Mammary epithelial cell (primary cell): ENCODE data around the gene DAB2.

Experiments
- EZH2 ChIP-seq: IDR thresholded peaks from 2 replicates; pipeline ENCODE4 v1.6.1; 2012; ENCODE audit warnings: low read length, inconsistent platforms, borderline replicate concordance
- TF ChIP-seq, protein P1 (sequence below), 2 donors: IDR thresholded peaks in 1 of 2; conservative IDR thresholded peaks in 1 of 2; 2 replicates each; pipeline ENCODE4 v1.5.1; 2011 to 2012; ENCODE audit warnings: inconsistent platforms in 2 of 2, low read length in 2 of 2, mild to moderate bottlenecking in 2 of 2, control low read depth in 1 of 2, low read depth in 1 of 2; ENCODE audit not compliant: insufficient read depth in 1 of 2; ENCODE audit errors: extremely low read depth in 1 of 2

DNA sequence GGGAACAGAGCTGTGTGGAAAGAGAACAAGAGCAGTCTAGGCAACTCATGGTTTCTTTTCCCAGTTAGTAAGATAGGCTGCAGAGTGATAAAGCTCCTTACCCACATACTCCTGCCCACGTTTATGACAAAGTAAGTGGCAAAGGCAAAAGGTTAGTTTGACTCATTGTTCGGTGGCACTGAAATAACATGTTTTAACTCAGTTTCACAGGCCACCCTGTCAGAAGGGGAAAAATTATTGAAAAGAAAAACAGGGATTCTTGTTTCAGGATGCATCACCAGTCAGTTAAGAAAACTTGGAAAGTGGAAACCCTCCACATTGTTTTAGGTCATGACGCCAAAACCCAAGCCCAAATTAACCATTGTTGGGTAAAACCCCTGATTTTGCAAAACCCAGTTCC, 22.3 kb upstream of the DAB2 start:
- TF ChIP-seq, protein P1, sequence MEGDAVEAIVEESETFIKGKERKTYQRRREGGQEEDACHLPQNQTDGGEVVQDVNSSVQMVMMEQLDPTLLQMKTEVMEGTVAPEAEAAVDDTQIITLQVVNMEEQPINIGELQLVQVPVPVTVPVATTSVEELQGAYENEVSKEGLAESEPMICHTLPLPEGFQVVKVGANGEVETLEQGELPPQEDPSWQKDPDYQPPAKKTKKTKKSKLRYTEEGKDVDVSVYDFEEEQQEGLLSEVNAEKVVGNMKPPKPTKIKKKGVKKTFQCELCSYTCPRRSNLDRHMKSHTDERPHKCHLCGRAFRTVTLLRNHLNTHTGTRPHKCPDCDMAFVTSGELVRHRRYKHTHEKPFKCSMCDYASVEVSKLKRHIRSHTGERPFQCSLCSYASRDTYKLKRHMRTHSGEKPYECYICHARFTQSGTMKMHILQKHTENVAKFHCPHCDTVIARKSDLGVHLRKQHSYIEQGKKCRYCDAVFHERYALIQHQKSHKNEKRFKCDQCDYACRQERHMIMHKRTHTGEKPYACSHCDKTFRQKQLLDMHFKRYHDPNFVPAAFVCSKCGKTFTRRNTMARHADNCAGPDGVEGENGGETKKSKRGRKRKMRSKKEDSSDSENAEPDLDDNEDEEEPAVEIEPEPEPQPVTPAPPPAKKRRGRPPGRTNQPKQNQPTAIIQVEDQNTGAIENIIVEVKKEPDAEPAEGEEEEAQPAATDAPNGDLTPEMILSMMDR (conservative IDR thresholded peaks at IDR 0.05 in 1 of 2, IDR thresholded peaks at IDR 0.05 in 1 of 2; ENCODE audit: extremely low read depth in 1 of 2, insufficient read depth in 1 of 2, low read depth in 1 of 2, low read length in 2 of 2): no peak
- TF ChIP-seq EZH2: no peak
